ENCODE results near the gene SMARCA4. TPM values are rescaled to one million over a fixed set of nuclear protein-coding genes. Genes with fewer than 3 reads are reported as not detected.

The SMARCA4 gene
- total RNA-seq, 2 experiments from 2014 or later: 69.6 to 74.5 TPM

- no peaks in the 10 kb centered on the region for H3K4me1 ChIP-seq (ENCODE audit: insufficient read depth, low read length)
- intact Hi-C loops (cut with DNase I, micrococcal nuclease): no loop called here
- no peak overlapping the region for H3K27ac Mint-ChIP-seq
- DNase-seq: no peak
- peaks cover 92% of the 10 kb centered on the region for H3K36me3 Mint-ChIP-seq (ENCODE audit: low read depth)
- ChIA-PET POLR2A (no interaction called here), CTCF (no interaction called here)
- no peaks in the 10 kb centered on the region for H3K27me3 ChIP-seq (ENCODE audit: control insufficient read depth in 1 of 2, insufficient read depth in 2 of 2, low read length in 2 of 2)
- no peak for TF ChIP-seq CTCF (IDR thresholded peaks at IDR 0.05)
- no peaks in the 10 kb centered on the region for H3K9me3 ChIP-seq (ENCODE audit: control insufficient read depth in 1 of 2, insufficient read depth in 1 of 2, low read length in 2 of 2)
- no peak overlapping the region for H3K4me3 Mint-ChIP-seq
- no peak overlapping the region for H3K4me3 ChIP-seq (ENCODE audit: low read length)
- ATAC-seq (ENCODE audit: poor library complexity): no peak
- H3K36me3 ChIP-seq (ENCODE audit: insufficient read depth, low read length): peaks cover 54% of the 10 kb centered on the region
- no peaks in the 10 kb centered on the region for H3K9me3 Mint-ChIP-seq
- H3K4me1 Mint-ChIP-seq (ENCODE audit: low read depth): no peaks in the 10 kb centered on the region
- H3K27ac ChIP-seq (ENCODE audit: low read depth in 1 of 2, low read length in 2 of 2): no peak overlapping the region
- no peaks in the 10 kb centered on the region for H3K27me3 Mint-ChIP-seq
These were observed 46.6 kb downstream of the SMARCA4 start for GRCh38 chr19:11007385-11007784.

- Mint-ChIP-seq H3K36me3 (ENCODE audit: low read depth) (peaks cover 96% of the 10 kb centered on the region), H3K4me3 (no peak overlapping the region), H3K27me3 (no peaks in the 10 kb centered on the region), H3K4me1 (ENCODE audit: low read depth) (no peaks in the 10 kb centered on the region), H3K9me3 (no peaks in the 10 kb centered on the region), H3K27ac (no peak overlapping the region)
- H3K27me3 ChIP-seq (ENCODE audit: control insufficient read depth in 1 of 2, insufficient read depth in 2 of 2, low read length in 2 of 2): no peaks in the 10 kb centered on the region
- H3K27ac ChIP-seq (ENCODE audit: low read depth in 1 of 2, low read length in 2 of 2): no peak overlapping the region
- ATAC-seq (ENCODE audit: poor library complexity): no peak
- H3K4me1 ChIP-seq (ENCODE audit: insufficient read depth, low read length): no peaks in the 10 kb centered on the region
- peaks cover 56% of the 10 kb centered on the region for H3K36me3 ChIP-seq (ENCODE audit: insufficient read depth, low read length)
- ChIA-PET CTCF (interaction anchor here (1.5 kb wide), 1 partner anchor 66 kb away, joined by 5 read pairs; no protein-coding TSS in a partner anchor), POLR2A (no interaction called here)
- intact Hi-C loops (cut with DNase I, micrococcal nuclease): no loop called here
- H3K4me3 ChIP-seq (ENCODE audit: low read length): no peak overlapping the region
- no peaks in the 10 kb centered on the region for H3K9me3 ChIP-seq (ENCODE audit: control insufficient read depth in 1 of 2, insufficient read depth in 1 of 2, low read length in 2 of 2)
- no peak for DNase-seq
- no peak for TF ChIP-seq CTCF (IDR thresholded peaks at IDR 0.05)
These were observed 47.2 kb downstream of the SMARCA4 start for GRCh38 chr19:11007962-11008532.

GRCh38 chr19:11010041-11010440 is 49.2 kb downstream of the SMARCA4 start:
- Mint-ChIP-seq H3K9me3 (no peaks in the 10 kb centered on the region), H3K27ac (no peak overlapping the region), H3K36me3 (ENCODE audit: low read depth) (peaks cover 96% of the 10 kb centered on the region), H3K4me3 (no peak overlapping the region), H3K27me3 (no peaks in the 10 kb centered on the region), H3K4me1 (ENCODE audit: low read depth) (no peaks in the 10 kb centered on the region)
- no peak for DNase-seq
- POLR2A ChIA-PET: interaction anchor here (0.5 kb wide), 1 partner anchor 109 kb away, joined by 3 read pairs; no protein-coding TSS in a partner anchor
- intact Hi-C loops (cut with DNase I, micrococcal nuclease): loop anchor here in 1 of 2 experiments (5.0 kb wide), 1 partner anchor 68 kb away; no protein-coding TSS in a partner anchor
- Histone ChIP-seq H3K27ac (ENCODE audit: low read depth in 1 of 2, low read length in 2 of 2) (no peak overlapping the region), H3K4me3 (ENCODE audit: low read length) (no peak overlapping the region), H3K4me1 (ENCODE audit: insufficient read depth, low read length) (no peaks in the 10 kb centered on the region), H3K9me3 (ENCODE audit: control insufficient read depth in 1 of 2, insufficient read depth in 1 of 2, low read length in 2 of 2) (no peaks in the 10 kb centered on the region), H3K27me3 (ENCODE audit: control insufficient read depth in 1 of 2, insufficient read depth in 2 of 2, low read length in 2 of 2) (no peaks in the 10 kb centered on the region), H3K36me3 (ENCODE audit: insufficient read depth, low read length) (peaks cover 66% of the 10 kb centered on the region)
- no peak for ATAC-seq (ENCODE audit: poor library complexity)
- no peak for TF ChIP-seq CTCF (IDR thresholded peaks at IDR 0.05)
- CTCF ChIA-PET: no interaction called here
